ENCODE data around the gene ODAM.
"Not testable (repeated sequence)": the region's sequence is repeated elsewhere in the genome, so short reads cannot be mapped to it uniquely, and the experiment has no call there.

ODAM gene

GRCh38 chr4:70239884-70240591 lies 44.5 kb downstream of the ODAM start:
- Histone ChIP-seq H3K9me3 (ENCODE audit: low read depth, low read length) (no peaks in the 10 kb centered on the region), H3K27ac (no peak overlapping the region), H3K36me3 (ENCODE audit: insufficient read depth, low read length) (no peaks in the 10 kb centered on the region), H3K9ac (ENCODE audit: insufficient read length) (no peak overlapping the region), H3K4me3 (no peak overlapping the region)
- DNase-seq (ENCODE audit: low read depth, low spot score), result no peak
- TF ChIP-seq POLR2AphosphoS5 (IDR thresholded peaks at IDR 0.05; ENCODE audit: borderline replicate concordance, low read depth, low read length) (no peak), FOXP2 (optimal IDR thresholded peaks at IDR 0.05; ENCODE audit: control extremely low read depth, extremely low read length, insufficient read depth) (no peak), EZH2 (IDR thresholded peaks at IDR 0.05) (no peak)

- H3K36me3 ChIP-seq (ENCODE audit: insufficient read depth, low read length); H3K9ac ChIP-seq (ENCODE audit: insufficient read length); H3K9me3 ChIP-seq (ENCODE audit: low read depth, low read length); H3K4me3 ChIP-seq; DNase-seq (ENCODE audit: low read depth, low spot score); H3K27ac ChIP-seq: not testable (repeated sequence)
Observed at GRCh38 chr4:70242297-70242696, 46.8 kb downstream of the ODAM start, which contains the start of gene CSN3. Gene CSN3 (plus strand): TSS chr4:70242597. CDS start chr4:70244820, 2,223 bp downstream.

- Histone ChIP-seq H3K9ac (ENCODE audit: insufficient read length) (no peak overlapping the region), H3K4me3 (no peak overlapping the region), H3K27ac (no peak overlapping the region), H3K9me3 (ENCODE audit: low read depth, low read length) (no peaks in the 10 kb centered on the region), H3K36me3 (ENCODE audit: insufficient read depth, low read length) (no peaks in the 10 kb centered on the region)
- no peak for DNase-seq (ENCODE audit: low read depth, low spot score)
- no peak for TF ChIP-seq FOXP2 (optimal IDR thresholded peaks at IDR 0.05; ENCODE audit: control extremely low read depth, extremely low read length, insufficient read depth)
Observed at GRCh38 chr4:70243091-70243490, 47.6 kb downstream of the ODAM start.

GRCh38 chr4:70251250-70251944 lies 55.9 kb downstream of the ODAM start:
- no peaks in the 10 kb centered on the region for H3K9me3 ChIP-seq (ENCODE audit: low read depth, low read length)
- TF ChIP-seq POLR2AphosphoS5 (IDR thresholded peaks at IDR 0.05; ENCODE audit: borderline replicate concordance, low read depth, low read length) (no peak), EZH2 (IDR thresholded peaks at IDR 0.05) (no peak), FOXP2 (optimal IDR thresholded peaks at IDR 0.05; ENCODE audit: control extremely low read depth, extremely low read length, insufficient read depth) (no peak)
- no peaks in the 10 kb centered on the region for H3K36me3 ChIP-seq (ENCODE audit: insufficient read depth, low read length)
- H3K9ac ChIP-seq (ENCODE audit: insufficient read length), result no peak overlapping the region
- H3K4me3 ChIP-seq, result no peak overlapping the region
- H3K27ac ChIP-seq, result no peak overlapping the region
- DNase-seq (ENCODE audit: low read depth, low spot score), result no peak

- no peak overlapping the region for H3K9ac ChIP-seq (ENCODE audit: insufficient read length)
- no peak for DNase-seq (ENCODE audit: low read depth, low spot score)
- H3K4me3 ChIP-seq, result no peak overlapping the region
- no peak for TF ChIP-seq FOXP2 (optimal IDR thresholded peaks at IDR 0.05; ENCODE audit: control extremely low read depth, extremely low read length, insufficient read depth)
- no peak for TF ChIP-seq EZH2 (IDR thresholded peaks at IDR 0.05)
- TF ChIP-seq POLR2AphosphoS5 (IDR thresholded peaks at IDR 0.05; ENCODE audit: borderline replicate concordance, low read depth, low read length), result no peak
- H3K27ac ChIP-seq, result no peak overlapping the region
- no peaks in the 10 kb centered on the region for H3K9me3 ChIP-seq (ENCODE audit: low read depth, low read length)
- no peaks in the 10 kb centered on the region for H3K36me3 ChIP-seq (ENCODE audit: insufficient read depth, low read length)
Observed at GRCh38 chr4:70251945-70252277, 56.4 kb downstream of the ODAM start.

Data from SK-N-MC (cell line).